ENCODE data around the gene SCN1A.
A peak's percentile ranks its signal among the peaks of the same experiment; 100 is the strongest.
"Not testable (repeated sequence)": the region's sequence is repeated elsewhere in the genome, so short reads cannot be mapped to it uniquely, and the experiment has no call there.

The SCN1A gene

DNA sequence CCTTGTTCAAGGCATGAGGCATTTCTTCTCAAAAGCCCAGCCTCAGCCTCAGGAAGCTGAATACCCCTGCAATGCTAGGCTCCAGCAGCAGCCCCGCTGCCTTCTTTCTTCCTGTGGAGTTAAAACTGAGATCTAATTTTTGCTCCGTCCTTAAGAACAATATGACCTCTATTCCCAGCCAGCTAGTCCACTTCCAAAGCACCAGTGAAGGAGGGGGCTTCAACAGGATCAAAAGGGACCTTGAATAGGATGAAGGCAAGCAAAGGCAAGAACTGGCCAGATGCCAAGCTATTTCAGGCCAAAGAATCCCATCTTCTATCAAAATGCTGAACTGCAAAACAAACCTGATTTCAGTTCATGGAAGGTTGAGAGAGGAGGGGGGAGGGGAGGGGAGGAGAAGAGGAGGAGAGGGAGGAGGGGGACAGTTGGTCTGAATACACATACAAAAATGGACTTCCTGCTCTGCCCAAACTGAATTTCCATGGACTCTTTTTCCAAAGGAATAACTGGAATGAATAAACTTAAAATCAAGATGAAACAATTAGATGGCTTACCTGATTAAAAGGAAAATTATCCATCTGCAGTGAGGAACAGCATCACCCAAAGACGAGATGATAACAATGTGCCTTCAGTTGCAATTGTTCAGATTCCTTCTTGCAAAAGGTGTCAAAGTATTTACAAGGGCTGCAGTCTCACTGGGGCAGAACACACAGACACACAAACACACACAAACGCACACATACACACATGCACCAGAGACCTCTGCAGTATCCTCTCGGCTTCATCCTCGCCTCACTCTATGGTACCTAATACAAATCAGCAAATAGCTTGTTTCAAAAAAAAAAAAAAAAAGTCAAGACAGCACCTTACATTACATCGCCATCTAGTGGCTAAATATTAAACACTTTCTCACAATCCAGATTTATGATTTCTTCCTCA lies at the start of gene SCN1A:
Gene SCN1A, minus strand, starts transcription at position 804 of the 939 bp plus-strand sequence. CDS start 54,399 bp downstream, outside the sequence.
- peak; percentile 63 for DNase-seq

DNA sequence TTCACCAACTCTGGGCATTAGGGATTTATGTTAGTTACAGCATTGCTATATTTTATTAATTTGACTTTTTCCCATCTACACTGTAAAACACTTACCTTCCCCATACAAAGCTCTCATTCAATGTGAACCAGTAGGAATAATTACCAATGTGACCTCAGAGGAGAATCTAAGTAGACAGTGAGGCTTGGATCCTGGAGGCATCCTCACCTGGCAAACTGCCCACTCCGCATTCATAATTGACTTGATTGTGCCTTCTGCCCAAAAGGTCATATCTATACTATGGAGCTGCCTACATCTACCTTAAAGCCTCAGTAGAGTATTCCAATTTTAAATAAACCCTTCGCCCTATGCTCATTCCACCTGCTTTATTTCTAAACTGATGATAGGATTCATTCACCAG lies 45.4 kb upstream of the SCN1A start:
- DNase-seq = peak; percentile 70

DNA sequence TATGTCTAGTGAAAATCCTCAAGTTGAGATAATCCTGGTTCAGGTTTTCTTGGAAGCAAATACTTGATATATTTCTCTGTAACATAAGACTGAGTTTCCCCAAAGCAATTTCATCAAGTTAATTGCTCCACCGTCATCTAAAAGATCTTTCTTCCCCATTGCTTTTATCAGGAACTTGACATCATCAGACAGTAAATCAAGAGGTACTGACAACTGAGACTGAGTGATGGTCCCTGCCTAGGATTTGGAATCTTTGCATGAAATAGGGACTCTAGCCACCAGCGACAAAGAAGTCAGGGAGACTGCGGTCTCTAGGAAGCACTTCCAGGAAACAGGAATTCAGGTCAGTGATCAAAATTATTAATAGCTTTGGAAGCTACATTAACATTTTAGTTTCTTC lies 43.4 kb upstream of the SCN1A start:
- DNase-seq = no peak

DNA sequence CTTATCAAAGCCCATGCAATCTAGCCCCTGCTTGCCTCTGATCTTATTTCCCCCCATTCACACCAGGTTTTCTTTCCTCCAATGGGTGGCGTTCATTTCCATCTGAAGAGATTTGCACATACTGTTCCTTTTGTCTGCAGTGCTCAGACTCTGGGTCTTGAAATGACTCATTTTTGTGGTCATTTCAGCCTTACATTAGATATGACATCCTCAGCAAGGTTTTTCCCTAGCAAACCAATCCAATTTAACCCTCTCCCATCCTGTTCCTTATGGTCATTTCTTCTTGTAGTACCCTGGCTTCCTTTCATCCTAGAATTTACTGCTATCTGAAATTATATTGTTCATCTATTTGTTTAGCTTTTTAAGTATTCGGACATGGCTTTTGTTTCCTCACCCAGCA lies 42.5 kb upstream of the SCN1A start:
- DNase-seq = no peak

DNA sequence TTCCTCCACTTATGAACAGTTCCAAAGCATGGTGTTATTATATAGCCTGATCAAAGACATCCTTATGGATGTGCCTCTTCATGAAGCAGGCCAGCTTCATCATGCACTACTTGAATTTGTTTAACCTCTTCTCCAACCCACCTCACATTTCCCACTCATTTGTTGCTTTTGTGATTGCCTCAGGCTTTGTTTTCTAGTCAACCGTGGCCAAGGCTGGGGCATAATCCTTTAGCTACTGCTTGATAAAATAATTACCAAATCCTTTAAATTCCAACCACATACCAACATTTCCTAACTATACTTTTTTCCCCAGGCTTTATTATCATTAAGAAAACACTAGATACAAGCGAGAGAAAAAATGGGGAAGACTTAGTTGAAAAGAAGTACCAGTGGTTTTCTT lies 39.6 kb upstream of the SCN1A start:
- DNase-seq = peak; percentile 6

DNA sequence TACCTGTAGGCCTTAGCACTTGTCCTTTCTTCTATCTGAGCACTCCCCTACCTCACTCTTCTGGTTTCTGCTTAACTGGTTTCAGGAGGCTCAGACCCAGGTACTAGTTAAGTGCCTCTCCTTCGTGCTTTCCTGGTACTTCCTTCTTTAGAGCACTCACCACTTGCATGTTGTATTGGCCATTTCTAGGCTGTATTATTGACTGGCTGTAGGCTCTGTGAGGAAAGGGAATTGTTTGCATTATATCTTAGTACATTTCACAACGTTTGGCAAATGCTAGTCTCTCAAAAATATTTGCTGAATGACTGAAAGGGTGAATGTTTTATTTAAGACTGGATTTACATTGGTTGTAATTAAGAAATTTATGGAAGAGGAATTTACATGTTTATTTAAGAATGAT lies 36.0 kb upstream of the SCN1A start:
- DNase-seq = no peak

DNA sequence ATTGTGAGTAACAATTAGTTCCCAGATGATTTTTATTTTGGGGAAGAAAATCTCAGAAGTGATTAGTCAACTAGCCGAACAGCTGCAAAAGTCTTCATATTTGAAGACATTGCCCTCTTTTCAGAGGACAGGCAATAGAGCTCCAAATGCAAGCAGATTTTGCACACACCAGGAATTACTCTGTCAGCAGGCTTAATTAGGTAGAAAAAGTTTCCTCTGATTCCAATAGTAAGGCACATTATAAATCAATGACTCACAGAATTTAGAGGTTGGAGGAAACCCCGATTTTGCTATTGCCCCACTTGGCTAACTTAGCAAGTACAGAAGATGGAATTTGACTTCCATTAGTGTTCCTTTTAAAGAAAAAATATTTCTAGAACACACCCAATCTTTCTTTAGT lies 30.7 kb upstream of the SCN1A start:
- DNase-seq = no peak

DNA sequence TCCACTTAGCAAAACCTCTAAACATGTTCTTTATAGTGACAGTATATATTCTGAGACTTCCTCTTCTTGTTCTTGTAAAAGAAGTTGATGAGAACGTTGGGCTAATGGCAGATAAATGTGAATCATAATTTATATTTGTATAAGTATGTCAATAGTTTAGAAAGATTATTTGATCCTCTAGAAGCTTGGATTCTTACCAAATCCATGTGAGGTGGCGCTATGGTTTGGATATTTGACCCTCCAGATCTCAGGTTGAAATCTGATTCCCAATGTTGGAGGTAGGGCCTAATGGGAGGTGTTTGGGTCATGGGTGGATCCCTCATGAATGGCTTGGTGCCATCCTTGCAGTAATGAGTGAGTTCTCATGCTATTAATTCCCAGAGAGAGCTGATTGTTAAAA lies 29.8 kb upstream of the SCN1A start:
- DNase-seq = no peak

DNA sequence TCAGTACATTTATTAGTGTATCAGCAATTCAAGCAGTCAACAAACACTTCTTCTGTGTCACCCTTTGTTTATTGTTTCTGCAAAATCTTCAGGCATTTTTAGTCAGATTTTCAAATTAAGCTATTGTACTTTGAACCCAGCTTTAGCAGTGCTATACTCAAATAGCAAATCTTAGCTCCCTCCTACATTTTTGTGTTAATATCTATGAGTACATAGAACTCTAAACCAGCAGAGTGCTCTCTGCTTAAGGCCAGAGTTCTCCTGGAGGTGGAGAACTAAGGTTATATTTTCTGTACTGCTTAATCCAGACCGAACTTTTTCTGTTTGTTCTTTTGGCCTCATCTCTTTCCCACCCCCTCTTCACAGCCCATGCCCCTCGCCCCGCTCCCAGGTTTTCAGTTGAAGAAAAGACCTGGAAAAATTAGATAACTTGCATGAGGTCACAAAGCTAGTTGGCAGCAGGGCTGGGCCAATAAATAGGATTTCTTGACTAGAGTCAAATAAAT lies 29.2 kb upstream of the SCN1A start:
- no peak for DNase-seq

DNA sequence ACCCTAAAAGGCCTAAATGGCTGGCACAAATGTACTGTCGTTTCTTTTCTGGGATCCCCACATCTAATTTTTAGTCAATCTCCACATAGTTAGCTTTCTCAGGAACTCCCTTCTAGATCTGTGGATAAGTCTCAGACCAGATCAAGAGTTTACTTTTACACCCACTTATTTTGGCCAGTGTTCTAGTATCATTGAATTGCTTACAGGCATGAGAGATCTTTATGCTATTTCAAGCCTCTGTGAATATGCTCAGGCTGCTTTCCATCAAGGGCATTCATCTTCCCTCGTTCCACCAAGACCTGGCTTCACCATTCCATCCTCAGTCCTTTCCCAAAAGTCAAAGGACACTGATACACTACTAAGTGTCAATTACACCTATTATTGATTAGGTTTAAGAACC lies 27.8 kb upstream of the SCN1A start:
- no peak for DNase-seq

DNA sequence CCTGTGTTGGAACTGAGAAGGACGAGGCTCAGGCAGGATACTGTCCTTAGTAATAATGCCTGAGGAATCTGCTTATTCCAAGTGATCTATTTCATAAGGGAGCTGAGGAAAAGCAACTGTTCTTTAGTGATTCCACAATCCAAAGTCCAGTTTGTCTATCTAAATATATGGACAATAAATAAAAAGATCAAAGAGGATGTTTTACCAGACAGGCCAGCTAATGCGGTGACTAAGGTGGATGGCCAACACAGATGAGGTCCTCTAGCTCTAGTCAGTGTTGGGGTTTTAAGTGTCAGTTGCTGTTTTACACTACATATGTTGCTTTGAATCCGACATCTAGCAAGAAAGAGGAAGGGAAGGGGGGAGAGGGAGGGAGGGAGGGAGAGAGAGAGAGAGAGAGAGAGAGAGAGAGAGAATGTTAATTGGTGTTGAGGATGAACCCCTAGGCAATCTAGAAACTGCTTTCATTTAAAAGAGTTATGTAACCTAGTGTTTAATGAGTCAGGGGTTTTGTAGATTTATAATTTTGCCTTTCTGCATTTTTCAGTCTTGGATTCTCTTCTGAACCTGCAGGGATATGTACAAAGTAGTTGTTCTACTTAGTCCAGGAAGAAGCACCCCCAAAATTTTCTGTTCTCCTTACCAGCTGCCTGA lies 27.0 kb upstream of the SCN1A start:
- no peak for DNase-seq

DNA sequence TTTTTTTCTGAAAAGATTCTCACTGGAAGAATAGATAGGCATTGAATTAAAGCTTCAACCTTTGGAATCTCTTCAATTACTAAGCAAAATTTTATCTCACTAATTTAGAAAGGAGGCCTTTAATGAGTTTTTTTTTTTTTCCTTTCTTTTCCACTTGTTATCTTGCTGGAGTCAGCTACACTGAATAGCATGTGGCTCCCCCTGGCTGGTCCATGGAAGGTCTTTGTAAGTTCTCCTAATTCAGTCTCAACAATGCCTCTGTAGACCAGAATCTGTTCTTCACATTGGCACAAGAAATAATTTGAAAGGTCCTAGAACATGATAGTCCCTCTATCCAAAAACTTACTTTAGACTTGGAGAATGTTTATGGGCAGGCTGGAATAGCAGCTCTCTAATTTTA lies 24.2 kb upstream of the SCN1A start:
- DNase-seq = no peak

DNA sequence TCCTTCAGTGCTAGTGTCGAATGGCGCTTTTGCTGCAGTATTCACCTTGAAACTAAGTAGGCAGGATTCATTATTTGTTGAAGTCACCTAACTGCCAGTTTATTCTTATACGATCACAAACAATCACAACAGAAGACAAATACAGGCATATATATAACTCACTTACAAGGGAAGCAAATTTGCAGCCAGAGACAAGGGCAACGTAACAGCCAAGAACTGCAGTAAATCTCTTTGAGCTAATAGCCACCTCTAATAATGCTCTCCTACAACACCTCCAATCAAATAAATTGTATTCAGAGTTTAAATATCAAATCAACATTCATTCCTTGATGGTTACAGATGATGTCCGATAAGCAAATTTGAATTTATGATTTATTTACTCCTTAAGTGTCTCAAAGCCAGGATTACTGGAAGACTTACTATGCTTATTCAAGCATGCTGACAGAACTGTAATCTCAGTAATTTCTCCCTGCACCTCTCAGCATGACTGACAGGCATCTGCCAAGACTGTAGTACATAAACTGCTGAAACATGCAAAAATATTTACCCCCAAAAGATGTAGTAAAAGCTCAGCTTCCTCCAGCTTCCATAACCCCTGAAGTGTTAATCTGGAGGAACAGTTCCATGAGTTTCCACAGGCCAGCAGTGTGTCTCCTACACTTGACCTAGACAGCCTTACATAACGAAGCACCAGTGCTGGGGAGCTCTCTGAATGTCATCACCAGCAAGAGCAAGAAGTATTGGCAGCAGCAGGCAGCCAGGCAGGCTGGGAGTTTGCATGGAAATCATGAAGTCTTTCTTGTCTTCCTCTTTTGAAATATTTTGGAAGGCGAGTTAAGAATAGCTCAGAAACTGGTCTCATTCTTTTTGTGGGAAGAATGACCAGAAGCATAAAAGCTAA lies 20.9 kb upstream of the SCN1A start:
- no peak for DNase-seq

DNA sequence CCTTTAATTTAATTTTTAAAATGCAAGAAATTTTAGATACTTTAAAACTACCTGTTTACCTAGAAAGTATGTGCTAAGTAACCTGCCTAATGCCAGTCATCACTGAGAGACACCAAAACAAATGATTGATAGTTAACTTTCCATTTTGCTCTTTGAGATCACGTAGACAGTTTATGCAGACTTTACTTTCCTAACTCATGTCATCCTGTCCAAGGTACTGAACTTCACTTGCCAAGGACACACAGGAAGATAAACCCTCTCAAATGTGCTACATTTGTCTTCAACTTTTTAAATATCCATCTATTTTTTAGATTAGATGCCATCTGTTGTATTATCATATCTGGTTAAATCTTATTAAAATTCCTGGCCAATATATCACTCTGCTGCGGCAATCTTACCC lies 20.1 kb upstream of the SCN1A start:
- no peak for DNase-seq

DNA sequence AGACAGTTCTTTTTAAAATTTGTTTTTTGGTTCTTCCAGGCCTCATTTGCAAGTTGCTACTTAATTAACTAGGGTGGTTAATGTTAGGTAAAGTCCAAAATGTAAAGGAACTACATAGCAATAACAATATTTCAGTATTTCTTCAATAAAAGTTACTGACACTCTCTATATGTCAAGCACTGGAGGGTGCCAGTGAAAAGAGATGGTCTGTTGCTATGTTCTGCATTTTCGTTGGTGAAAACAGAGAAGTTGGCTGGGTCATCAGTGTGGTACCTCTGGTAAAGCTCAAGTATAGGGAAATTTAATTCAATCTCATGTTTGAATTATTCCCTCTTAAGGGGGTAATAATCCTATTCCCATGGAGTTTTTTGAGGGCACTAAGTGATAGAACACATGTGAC lies 16.3 kb upstream of the SCN1A start:
- no peak for DNase-seq

DNA sequence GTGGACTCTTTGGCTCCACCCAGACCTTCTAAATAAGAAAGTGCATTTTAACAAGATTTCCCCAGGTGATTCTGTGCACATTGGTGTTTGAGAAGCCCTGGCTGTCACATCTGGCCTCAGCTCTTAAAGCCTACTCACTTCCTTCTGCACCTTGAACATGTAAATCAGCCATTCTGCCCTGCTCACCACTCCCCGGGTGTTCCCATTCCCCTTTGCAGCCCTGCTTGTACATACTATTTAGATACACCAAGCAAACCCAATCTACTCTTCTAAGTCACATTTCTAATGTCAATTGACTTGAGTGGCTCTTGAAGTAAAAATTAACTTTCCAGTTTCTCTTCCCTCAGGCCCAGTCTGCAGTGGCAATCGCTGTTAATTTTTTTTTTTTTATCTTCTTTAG lies 13.1 kb upstream of the SCN1A start:
- DNase-seq = no peak

DNA sequence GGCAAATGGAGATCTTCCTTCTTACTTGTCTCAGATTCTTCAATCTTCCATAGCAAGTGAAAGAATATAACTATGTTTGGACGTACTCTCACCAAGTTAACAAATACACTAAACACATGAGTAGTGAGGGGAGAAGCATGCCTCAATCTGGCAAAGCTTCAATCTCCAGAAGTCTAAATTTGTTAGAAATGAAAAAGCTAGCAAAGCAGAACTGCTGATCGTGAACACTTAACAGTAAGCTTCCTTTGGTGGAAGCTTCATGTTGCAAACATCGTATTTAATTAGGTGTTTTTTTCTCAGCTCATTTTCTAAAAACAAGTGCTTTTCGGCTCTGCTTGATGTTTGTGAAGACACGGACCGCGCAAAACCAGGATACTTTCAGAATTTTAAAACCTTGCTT lies 12.7 kb upstream of the SCN1A start:
- no peak for DNase-seq

DNA sequence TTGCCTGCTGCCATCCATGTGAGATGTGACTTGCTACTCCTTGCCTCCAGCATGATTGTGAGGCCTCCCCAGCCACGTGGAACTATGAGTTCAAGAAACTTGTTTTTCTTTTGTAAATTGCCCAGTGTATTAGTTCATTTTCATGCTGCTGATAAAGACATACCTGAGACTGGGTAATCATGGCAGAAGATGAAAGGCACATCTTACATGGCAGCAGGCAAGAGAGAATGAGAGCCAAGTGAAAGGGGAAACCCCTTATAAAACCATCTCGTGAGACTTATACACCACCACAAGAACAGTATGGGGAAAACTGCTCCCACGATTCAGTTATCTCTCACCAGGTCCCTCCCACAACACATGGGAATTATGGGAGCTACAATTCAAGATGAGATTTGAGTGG lies 11.7 kb upstream of the SCN1A start:
- DNase-seq = not testable (repeated sequence)

DNA sequence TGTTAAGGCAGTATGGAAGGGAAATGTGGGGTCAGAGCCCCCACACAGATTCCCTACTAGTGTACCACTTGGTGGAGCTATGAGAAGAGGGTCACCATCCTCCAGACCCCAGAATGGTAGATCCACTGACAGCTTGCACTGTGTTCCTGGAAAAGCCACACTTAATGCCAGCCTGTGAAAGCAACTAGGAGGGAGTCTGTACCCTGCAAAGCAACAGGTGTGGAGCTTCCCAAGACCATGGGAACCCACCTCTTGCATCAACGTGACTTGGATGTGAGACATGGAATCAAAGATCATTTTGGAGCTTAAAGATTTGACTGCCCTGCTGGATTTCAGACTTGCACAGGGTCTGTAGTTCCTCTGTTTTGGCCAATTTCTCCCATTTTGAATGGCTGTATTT lies 10.8 kb upstream of the SCN1A start:
- no peak for DNase-seq

DNA sequence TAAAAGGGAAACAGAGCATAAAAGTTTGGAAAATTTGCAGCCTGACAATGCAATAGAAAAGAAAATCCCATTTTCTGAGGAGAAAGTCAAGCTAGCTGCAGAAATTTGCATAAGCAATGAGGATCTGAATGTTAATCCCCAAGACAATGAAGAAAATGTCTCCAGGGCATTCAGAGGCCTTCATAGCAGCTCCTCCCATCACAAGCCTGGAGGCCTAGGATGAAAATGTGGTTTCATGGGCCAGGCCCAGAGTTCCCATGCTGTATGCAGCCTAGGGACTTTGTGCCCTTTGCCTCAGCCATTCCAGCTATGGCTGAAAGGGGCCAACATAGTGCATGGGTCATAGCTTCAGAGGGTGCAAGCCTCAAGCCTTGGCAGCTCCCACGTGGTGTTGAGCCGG lies 10.3 kb upstream of the SCN1A start:
- DNase-seq = no peak

DNA sequence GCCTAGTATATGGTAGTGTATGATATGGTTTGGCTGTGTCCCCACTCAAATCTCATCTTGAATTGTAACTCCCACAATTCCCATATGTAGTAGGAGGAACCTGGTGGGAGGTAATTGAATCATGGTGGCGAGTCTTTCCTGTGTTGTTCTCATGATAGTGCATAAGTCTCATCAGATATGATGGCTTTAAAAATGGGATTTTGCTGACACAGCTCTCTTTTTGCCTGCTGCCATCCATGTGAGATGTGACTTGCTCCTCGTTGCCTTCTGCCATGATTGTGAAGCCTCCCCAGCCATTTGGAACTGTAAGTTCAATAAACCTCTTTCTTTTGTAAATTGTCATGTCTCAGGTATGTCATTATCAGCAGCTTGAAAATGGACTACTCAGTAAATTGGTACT lies 9.5 kb upstream of the SCN1A start:
- no peak for DNase-seq

DNA sequence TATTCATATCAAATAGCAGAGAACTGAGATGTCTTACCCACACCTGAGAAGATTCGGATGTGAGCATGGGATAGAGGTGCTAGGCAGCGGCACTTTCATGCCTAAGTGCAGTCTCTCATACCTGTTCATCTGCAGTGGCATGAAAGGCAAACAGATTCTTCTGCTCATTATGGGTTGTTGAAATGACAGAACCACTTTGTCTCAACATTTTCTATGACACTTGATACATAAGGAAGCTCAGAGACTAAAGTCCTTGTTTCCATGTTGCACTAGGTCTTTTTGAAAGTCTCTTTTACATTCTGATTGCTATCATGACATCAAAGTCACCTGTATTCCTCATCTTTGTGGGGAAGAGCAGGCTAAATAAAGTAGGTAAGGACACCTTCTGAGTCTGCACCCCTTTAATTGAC lies 8.0 kb upstream of the SCN1A start:
- no peak for DNase-seq

DNA sequence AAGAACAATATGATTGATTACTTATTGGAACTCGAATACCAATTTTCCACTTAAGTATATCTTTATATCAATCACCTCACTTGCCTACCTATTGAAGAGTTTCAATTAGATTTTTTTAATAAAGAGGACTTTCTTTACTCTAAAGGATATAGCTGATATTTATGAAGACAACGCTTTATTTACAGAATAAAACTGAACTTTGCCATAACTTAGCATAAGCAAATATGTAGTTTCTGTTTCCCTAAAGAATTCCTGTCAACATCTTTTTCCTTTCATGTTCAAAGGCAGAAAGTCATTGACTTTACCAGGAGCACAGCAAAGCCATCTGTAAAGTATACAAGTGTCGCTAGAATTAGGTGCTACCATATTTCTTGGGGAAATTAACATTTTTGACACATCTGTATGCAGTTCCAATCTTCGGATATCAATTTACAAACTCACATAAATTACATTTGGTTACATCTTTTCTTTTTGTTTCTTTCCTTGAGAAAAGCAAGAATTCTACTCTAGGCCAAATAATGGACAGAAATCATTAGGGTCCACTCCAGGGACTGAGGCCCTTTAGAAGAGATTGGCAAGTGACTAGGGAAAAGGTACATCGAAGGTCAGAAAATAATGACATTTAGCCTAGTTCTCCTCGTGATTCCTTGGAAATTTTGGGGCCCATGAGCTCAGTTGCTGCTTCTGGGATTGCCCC lies 7.5 kb upstream of the SCN1A start:
- DNase-seq = no peak

Data from NCI-H146 (cell line).